22Rv1 (cell line): ENCODE data around the gene ITPRIPL1.

ENCODE experiments used
- H3K27ac ChIP-seq: fragments of 450-650 bp; 2 replicates; pipeline ENCODE4 v1.5.1; 2017
- ZFX ChIP-seq: fragments of 450-650 bp; IDR thresholded peaks from 2 replicates; pipeline ENCODE4 v1.6.1; 2017; ENCODE audit warnings: antibody characterized with exemption, borderline replicate concordance
- TF ChIP-seq, protein P1 (sequence below): fragments of 450-650 bp; IDR thresholded peaks from 2 replicates; pipeline ENCODE4 v1.5.1; 2017; ENCODE audit warnings: mild to moderate bottlenecking

Gene ITPRIPL1

DNA sequence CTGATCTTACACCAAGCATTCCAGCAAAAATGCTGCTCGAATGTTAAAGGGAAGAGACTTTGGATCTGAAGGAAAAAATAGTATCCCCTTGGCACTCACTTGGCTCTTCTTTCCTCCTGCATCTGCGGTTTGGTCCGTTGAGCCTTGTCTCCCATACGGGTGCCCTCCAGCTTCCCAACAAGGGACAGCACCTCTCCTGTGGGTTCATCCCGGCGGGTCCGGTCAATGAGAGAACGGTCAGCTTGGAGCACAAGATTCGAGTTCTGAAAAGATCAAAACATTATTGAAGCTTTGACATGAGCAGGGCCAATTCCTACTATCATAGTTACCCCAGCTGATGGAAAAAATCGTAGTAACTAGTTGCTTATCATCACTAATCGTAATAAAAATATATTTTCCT, 20.5 kb upstream of the ITPRIPL1 start:
- peak overlapping the region; percentile 76 for H3K27ac ChIP-seq

DNA sequence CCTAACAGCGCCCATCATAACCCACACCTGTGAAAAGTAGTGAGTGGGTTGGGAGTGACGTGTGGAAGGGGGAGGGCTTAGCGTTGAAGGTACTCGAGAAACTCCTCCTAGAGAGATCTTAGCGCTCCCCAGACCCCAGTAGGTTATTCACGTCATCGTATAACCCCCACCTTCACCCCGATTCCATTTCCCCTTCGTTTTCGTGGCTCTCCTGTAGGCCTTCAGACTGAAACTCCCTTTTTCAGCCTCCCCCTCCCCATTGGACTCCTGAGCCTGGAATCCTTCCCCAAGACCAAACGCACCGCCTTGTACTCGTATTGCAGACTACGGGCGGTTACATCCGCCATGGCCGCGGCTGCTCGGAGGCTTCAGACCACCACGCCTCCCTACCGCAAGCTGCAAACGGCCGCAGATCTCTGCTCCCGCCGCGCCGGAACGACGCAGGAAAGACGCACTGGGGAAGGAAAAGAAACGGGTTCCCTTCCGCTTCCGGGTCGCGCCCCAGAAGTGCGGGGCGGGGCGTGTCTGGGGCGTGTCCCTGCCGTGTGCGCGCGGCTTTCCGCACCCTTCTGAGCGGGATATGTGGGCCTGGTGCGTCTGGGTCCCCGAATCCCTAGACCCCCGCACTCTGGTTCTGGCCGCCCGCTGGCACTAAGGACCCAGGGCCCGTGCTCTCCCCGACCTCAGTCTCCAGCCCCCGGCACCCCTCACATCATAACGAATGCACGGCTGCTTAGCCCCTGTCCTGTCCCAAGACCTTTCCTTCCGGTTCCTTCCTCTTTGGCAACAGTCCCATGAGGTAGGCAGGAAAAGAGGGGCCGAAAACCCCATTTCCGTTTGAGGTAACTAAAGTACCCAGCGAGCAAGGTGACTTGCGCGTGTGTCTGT, 19.8 kb upstream of the ITPRIPL1 start, which contains the start of gene SNRNP200:
TSS of gene SNRNP200 (minus strand) at position 456 of the 888 bp plus-strand sequence. CDS start at position 347, 109 bp downstream.
- H3K27ac ChIP-seq = peak within 1 kb of the TSS; percentile 76

More for the DNA sequence above, 20.5 kb upstream of the ITPRIPL1 start:
- TF ChIP-seq ZFX = no peak
- TF ChIP-seq, protein P1, sequence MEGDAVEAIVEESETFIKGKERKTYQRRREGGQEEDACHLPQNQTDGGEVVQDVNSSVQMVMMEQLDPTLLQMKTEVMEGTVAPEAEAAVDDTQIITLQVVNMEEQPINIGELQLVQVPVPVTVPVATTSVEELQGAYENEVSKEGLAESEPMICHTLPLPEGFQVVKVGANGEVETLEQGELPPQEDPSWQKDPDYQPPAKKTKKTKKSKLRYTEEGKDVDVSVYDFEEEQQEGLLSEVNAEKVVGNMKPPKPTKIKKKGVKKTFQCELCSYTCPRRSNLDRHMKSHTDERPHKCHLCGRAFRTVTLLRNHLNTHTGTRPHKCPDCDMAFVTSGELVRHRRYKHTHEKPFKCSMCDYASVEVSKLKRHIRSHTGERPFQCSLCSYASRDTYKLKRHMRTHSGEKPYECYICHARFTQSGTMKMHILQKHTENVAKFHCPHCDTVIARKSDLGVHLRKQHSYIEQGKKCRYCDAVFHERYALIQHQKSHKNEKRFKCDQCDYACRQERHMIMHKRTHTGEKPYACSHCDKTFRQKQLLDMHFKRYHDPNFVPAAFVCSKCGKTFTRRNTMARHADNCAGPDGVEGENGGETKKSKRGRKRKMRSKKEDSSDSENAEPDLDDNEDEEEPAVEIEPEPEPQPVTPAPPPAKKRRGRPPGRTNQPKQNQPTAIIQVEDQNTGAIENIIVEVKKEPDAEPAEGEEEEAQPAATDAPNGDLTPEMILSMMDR = no peak

GRCh38 chr2:96305979-96306308, 19.2 kb upstream of the ITPRIPL1 start:
- no peak for TF ChIP-seq ZFX
- TF ChIP-seq, protein P1 = no peak

More for the DNA sequence above, 19.8 kb upstream of the ITPRIPL1 start, which contains the start of gene SNRNP200:
- no peak for TF ChIP-seq ZFX
- TF ChIP-seq, protein P1 = no peak

DNA sequence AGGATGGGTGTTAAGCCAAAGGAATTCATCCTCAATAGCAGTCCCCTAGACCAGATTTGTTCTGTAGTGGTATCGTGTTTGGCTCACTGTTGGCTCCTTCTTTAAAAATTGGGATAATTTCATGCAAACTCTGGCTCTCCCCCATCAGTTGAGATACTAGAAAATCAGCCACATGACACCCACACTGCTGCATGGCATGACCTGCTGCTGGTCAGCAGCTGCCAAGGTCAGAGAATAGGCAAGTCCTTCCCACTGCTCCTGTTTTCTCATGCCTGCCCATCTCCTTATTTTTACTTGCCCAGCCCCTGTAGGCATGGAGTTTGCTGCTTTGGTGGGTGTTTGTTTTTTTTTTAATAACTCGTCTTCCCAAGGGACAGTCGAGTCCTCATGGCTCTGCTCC, 18.7 kb upstream of the ITPRIPL1 start:
- peak overlapping the region; percentile 76 for H3K27ac ChIP-seq
- TF ChIP-seq, protein P1 = no peak
- TF ChIP-seq ZFX = no peak

More at GRCh38 chr2:96305979-96306308, 19.2 kb upstream of the ITPRIPL1 start:
- H3K27ac ChIP-seq = peak overlapping the region; percentile 76

GRCh38 chr2:96308248-96308647, 16.9 kb upstream of the ITPRIPL1 start:
- TF ChIP-seq, protein P1 = no peak
- TF ChIP-seq ZFX = no peak
- no peak overlapping the region for H3K27ac ChIP-seq

- H3K27ac ChIP-seq = no peak overlapping the region
- TF ChIP-seq, protein P1 = no peak
- TF ChIP-seq ZFX = no peak
These were observed 10.1 kb upstream of the ITPRIPL1 start for GRCh38 chr2:96315005-96315399.
